Measurements from ENCODE around the gene FN1. TPM values are rescaled to one million over a fixed set of nuclear protein-coding genes. Genes with fewer than 3 reads are reported as not detected.

The FN1 gene
- polyA plus RNA-seq, 3 donors from 2014 or later = 0.69 TPM; not detected in 2

GRCh38 chr2:215347878-215348277 lies 88.0 kb downstream of the FN1 start:
- DNase-seq = no peak
- H3K4me1 Mint-ChIP-seq = no peaks in the 10 kb centered on the region
- no peaks in the 10 kb centered on the region for H3K9me3 Mint-ChIP-seq
- no peak overlapping the region for H3K4me3 Mint-ChIP-seq
- H3K36me3 Mint-ChIP-seq = peaks cover 37 to 65% (median 52%) of the 10 kb centered on the region in 3 donors
- no peaks in the 10 kb centered on the region for H3K27me3 Mint-ChIP-seq (ENCODE audit: low read depth in 3 of 3)
- no peak overlapping the region for H3K27ac Mint-ChIP-seq

GRCh38 chr2:215338883-215339679 lies 96.8 kb downstream of the FN1 start:
- Mint-ChIP-seq H3K4me1 (no peaks in the 10 kb centered on the region), H3K27ac (no peak overlapping the region), H3K4me3 (no peak overlapping the region), H3K36me3 (peaks cover 31 to 79% (median 46%) of the 10 kb centered on the region in 3 donors), H3K9me3 (no peaks in the 10 kb centered on the region), H3K27me3 (ENCODE audit: low read depth in 3 of 3) (no peaks in the 10 kb centered on the region)
- DNase-seq = no peak

DNA sequence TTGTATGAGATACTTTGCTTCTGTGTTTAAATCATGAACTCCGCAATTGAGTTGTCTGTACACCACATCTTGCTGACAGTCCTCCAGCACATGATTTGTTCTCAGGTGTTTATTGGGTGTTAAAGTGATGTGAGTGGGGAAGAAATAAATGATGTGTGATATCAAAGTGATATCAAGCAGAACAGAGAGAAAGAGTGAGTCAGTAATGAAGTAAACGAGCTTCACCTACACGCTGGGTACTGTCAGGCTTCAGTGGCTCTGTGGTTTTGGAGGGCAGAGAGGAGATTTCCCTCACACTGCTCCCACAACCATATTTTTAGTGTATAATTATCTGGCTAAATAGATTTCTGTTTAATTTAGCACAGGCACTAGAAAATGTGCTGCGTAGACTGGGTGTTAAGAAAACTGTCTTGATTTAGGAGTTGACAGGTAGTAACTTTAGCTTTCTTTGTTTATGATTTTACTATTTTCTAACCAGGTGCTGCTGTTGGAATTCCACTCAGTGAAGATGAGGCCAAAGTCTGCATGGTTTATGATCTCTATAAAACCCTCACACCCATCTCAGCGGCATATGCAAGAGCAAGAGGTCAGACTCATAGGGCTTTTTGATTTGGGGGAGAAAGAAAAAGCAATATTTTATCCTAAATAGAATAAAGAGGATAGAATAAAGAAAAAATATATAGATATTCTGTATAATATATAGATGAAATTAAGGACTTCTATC lies 102.8 kb downstream of the FN1 start:
- Mint-ChIP-seq H3K27me3 (ENCODE audit: low read depth in 3 of 3) (peaks cover 0 to 2% (median 0%) of the 10 kb centered on the region in 3 donors), H3K4me3 (no peak overlapping the region), H3K9me3 (no peaks in the 10 kb centered on the region), H3K27ac (peak overlapping the region in 2 of 6 donors; percentile 43 to 56), H3K4me1 (peaks cover 5 to 17% of the 10 kb centered on the region in 2 donors), H3K36me3 (peaks cover 15 to 71% (median 43%) of the 10 kb centered on the region in 3 donors)
- DNase-seq = no peak

GRCh38 chr2:215328066-215328465 lies 107.8 kb downstream of the FN1 start:
- H3K4me1 Mint-ChIP-seq = peaks cover 11 to 34% of the 10 kb centered on the region in 2 donors
- H3K27me3 Mint-ChIP-seq (ENCODE audit: low read depth in 3 of 3) = peaks cover 0 to 2% (median 0%) of the 10 kb centered on the region in 3 donors
- peak overlapping the region in 1 of 6 donors; percentile 68 for H3K27ac Mint-ChIP-seq
- H3K36me3 Mint-ChIP-seq = peaks cover 28 to 61% (median 35%) of the 10 kb centered on the region in 3 donors
- no peak overlapping the region for H3K4me3 Mint-ChIP-seq
- peaks cover 0 to 1% (median 0%) of the 10 kb centered on the region in 6 donors for H3K9me3 Mint-ChIP-seq
- DNase-seq = no peak

GRCh38 chr2:215324811-215325210 lies 111.1 kb downstream of the FN1 start:
- H3K4me3 Mint-ChIP-seq = no peak overlapping the region
- H3K4me1 Mint-ChIP-seq = peaks cover 26 to 43% of the 10 kb centered on the region in 2 donors
- H3K27me3 Mint-ChIP-seq (ENCODE audit: low read depth in 3 of 3) = peaks cover 0 to 2% (median 0%) of the 10 kb centered on the region in 3 donors
- no peak for DNase-seq
- H3K36me3 Mint-ChIP-seq = peaks cover 32 to 55% (median 35%) of the 10 kb centered on the region in 3 donors
- peaks cover 0 to 1% (median 0%) of the 10 kb centered on the region in 6 donors for H3K9me3 Mint-ChIP-seq
- peak overlapping the region in 1 of 6 donors; percentile 7 for H3K27ac Mint-ChIP-seq

DNA sequence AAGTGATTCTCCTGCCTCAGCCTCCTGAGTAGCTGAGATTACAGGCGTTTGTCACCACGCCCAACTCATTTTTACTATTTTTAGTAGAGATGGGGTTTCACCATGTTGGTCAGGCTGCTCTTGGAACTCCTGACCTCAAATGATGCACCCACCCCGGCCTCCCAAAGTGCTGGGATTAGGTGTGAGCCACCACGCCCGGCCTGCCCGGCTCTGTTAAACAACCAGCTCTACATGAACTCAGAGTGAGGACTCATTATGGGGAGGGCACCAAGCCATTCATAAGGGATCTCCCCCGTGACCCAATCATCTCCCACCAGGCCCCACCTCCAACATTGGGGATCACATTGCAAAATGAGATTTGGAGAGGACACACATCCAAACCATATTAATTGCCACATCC lies 115.2 kb downstream of the FN1 start:
- Mint-ChIP-seq H3K36me3 (peaks cover 15 to 49% (median 29%) of the 10 kb centered on the region in 3 donors), H3K27ac (peak overlapping the region in 4 of 6 donors; percentile 0 to 67 (median 28)), H3K4me3 (peak overlapping the region in 4 of 5 donors; percentile 12 to 27 (median 17)), H3K27me3 (ENCODE audit: low read depth in 3 of 3) (no peaks in the 10 kb centered on the region), H3K4me1 (peaks cover 23 to 52% of the 10 kb centered on the region in 2 donors), H3K9me3 (no peaks in the 10 kb centered on the region)
- DNase-seq = no peak

DNA sequence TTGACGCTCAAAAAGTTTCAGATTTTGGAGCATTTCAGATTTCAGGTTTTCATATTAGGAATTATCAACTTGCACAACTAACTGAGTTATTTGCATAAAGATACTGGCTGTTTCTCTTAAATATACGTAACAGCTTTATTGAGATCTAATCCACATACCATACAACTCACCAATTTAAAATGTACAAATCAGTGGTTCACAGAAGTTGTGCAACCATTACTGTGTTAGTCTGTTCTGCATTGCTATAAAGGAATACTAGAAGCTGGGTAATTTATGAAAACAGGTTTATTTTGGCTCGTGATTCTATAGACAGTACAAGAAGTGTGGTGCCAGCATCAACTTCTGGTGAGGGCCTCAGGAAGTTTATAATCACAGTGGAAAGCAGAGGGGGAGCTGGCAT lies 115.8 kb downstream of the FN1 start:
- H3K27me3 Mint-ChIP-seq (ENCODE audit: low read depth in 3 of 3) = no peaks in the 10 kb centered on the region
- H3K4me1 Mint-ChIP-seq = peaks cover 23 to 51% of the 10 kb centered on the region in 2 donors
- DNase-seq = no peak
- H3K4me3 Mint-ChIP-seq = peak overlapping the region in 2 of 5 donors; percentile 42 to 51
- H3K27ac Mint-ChIP-seq = peak overlapping the region in 5 of 6 donors; percentile 58 to 85 (median 60)
- H3K36me3 Mint-ChIP-seq = peaks cover 13 to 48% (median 29%) of the 10 kb centered on the region in 3 donors
- no peaks in the 10 kb centered on the region for H3K9me3 Mint-ChIP-seq

- H3K36me3 Mint-ChIP-seq = peaks cover 10 to 49% (median 29%) of the 10 kb centered on the region in 3 donors
- H3K4me1 Mint-ChIP-seq = peaks cover 22 to 45% of the 10 kb centered on the region in 2 donors
Measured at GRCh38 chr2:215319500-215319899, 116.4 kb downstream of the FN1 start.

DNA sequence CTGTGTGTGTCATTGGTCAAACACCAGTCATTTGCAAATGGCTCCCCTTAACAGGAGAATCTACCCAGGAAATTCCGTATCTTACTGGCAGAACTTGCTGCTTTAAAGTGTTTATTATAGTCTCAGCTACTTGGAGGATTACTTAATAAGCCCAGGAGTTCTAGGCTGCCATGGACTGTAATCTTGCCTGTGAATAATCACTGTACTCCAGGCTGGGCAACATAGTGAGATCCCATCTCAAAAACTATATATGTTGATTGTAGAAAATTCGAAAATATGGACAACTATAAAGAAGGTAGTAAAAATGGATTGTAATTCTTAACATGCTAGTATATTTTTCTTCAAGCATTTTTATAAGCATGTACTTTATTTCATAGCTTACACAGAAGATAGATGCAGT lies 119.5 kb downstream of the FN1 start:
- H3K4me1 Mint-ChIP-seq = peaks cover 38 to 54% of the 10 kb centered on the region in 2 donors
- DNase-seq = no peak
- peak overlapping the region in 1 of 6 donors; percentile 13 for H3K27ac Mint-ChIP-seq
- no peaks in the 10 kb centered on the region for H3K9me3 Mint-ChIP-seq
- peaks cover 3 to 6% (median 6%) of the 10 kb centered on the region in 3 donors for H3K27me3 Mint-ChIP-seq (ENCODE audit: low read depth in 3 of 3)
- no peak overlapping the region for H3K4me3 Mint-ChIP-seq
- peaks cover 10 to 38% (median 19%) of the 10 kb centered on the region in 3 donors for H3K36me3 Mint-ChIP-seq

More at GRCh38 chr2:215319500-215319899, 116.4 kb downstream of the FN1 start:
- H3K9me3 Mint-ChIP-seq = no peaks in the 10 kb centered on the region
- peak overlapping the region in 1 of 6 donors; percentile 14 for H3K27ac Mint-ChIP-seq
- H3K4me3 Mint-ChIP-seq = no peak overlapping the region
- DNase-seq = no peak
- H3K27me3 Mint-ChIP-seq (ENCODE audit: low read depth in 3 of 3) = no peaks in the 10 kb centered on the region

DNA sequence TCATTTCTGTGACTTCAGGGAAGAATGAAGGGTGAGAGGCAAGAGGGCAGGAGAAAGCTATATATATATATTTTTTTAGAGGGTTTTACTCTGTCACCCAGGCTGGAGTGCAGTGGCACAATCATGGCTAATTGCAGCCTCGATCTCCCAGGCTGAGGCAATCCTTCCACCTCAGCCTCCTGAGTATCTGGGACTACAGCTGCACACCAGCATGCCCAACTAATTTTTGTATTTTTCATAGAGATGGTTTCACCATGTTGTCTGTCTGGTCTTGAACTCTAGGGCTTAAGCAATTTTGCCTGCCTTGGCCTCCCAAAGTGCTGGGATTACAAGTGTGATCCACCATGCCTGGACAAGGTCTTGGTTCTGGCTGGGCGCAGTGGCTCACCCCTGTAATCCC lies 120.6 kb downstream of the FN1 start:
- no peak overlapping the region for H3K4me3 Mint-ChIP-seq
- DNase-seq = no peak
- peaks cover 29 to 44% of the 10 kb centered on the region in 2 donors for H3K4me1 Mint-ChIP-seq

GRCh38 chr2:215314896-215315295 lies 121.0 kb downstream of the FN1 start:
- Mint-ChIP-seq H3K9me3 (peaks cover 0 to 2% (median 0%) of the 10 kb centered on the region in 6 donors), H3K4me1 (peaks cover 27 to 40% of the 10 kb centered on the region in 2 donors), H3K27ac (peak overlapping the region in 1 of 6 donors; percentile 34), H3K27me3 (ENCODE audit: low read depth in 3 of 3) (peaks cover 3 to 8% (median 7%) of the 10 kb centered on the region in 3 donors), H3K4me3 (no peak overlapping the region), H3K36me3 (peaks cover 0 to 26% (median 9%) of the 10 kb centered on the region in 3 donors)
- no peak for DNase-seq

More for the DNA sequence above, 120.6 kb downstream of the FN1 start:
- Mint-ChIP-seq H3K9me3 (no peaks in the 10 kb centered on the region), H3K27me3 (ENCODE audit: low read depth in 3 of 3) (peaks cover 3 to 8% (median 7%) of the 10 kb centered on the region in 3 donors), H3K27ac (no peak overlapping the region), H3K36me3 (peaks cover 3 to 30% (median 11%) of the 10 kb centered on the region in 3 donors)

DNA sequence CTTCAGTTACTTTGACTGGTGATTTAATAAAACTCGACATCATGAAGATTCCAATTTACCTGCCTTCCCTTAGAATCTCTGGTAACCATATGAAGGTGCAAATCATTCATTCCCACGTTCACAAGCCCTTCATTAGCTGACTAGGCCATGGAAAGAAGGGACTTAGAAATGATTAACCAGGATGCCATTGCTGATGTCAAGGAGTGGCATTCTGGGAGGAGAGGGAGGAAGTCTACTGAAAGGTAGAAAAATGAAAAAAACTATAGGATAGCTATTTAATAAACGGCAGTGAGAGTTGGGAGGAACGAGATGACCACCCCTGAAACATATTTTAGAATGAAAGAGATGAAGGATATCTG lies 122.6 kb downstream of the FN1 start:
- Mint-ChIP-seq H3K4me1 (peaks cover 27 to 34% of the 10 kb centered on the region in 2 donors), H3K27me3 (ENCODE audit: low read depth in 3 of 3) (peaks cover 3 to 8% (median 7%) of the 10 kb centered on the region in 3 donors), H3K27ac (peak overlapping the region in 4 of 6 donors; percentile 80 to 96 (median 89)), H3K4me3 (peak overlapping the region; percentile 39 to 95 (median 87)), H3K36me3 (peaks cover 0 to 15% (median 3%) of the 10 kb centered on the region in 3 donors), H3K9me3 (peaks cover 0 to 2% (median 0%) of the 10 kb centered on the region in 6 donors)
- no peak for DNase-seq

DNA sequence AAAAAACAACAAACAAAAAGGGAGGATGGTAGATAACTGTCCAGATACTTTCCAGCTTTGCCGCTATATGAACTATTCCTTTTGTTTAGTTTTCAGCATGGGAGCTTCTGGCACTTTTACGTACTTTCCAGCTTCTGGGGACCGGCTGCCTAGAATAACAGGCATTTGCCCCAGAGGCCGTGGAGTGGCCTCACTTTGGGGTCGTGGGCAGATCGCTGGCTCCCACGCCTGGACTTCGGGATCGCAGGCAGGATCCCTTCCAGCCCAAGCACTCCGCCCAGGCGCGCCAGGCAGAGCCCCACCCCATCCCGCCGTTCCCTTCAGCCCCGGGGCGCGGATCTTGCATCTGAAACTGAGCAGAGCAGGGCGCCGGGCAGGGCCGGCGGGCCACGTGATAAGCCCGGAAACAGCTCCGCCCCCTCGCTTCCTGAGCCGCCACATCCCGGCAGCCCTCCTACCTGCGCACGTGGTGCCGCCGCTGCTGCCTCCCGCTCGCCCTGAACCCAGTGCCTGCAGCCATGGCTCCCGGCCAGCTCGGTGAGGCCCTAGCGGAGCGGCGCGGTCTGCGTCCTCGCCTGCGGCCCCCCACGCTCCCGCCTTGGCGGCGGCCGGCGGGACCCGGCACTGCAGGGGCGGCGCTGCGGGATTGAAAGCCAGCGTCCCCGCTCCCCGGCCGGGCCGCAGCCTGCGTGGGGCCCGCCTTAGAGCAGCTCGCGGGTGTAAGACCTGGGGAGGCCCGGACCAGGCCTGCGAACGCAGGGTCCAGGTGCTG lies 124.1 kb downstream of the FN1 start, which contains the start of gene ATIC:
TSS of gene ATIC (plus strand) at position 435 of the 772 bp plus-strand sequence. CDS start at position 519, 84 bp downstream.
- Mint-ChIP-seq H3K27ac (peak within 1 kb of the TSS; percentile 75 to 96 (median 88)), H3K4me1 (peaks cover 27 to 30% of the 10 kb centered on the region in 2 donors), H3K4me3 (peak within 1 kb of the TSS; percentile 88 to 95 (median 89)), H3K27me3 (ENCODE audit: low read depth in 3 of 3) (peaks cover 3 to 8% (median 7%) of the 10 kb centered on the region in 3 donors), H3K36me3 (peaks cover 0 to 12% (median 3%) of the 10 kb centered on the region in 3 donors), H3K9me3 (peaks cover 0 to 2% (median 0%) of the 10 kb centered on the region in 6 donors)
- DNase-seq = peak; percentile 87 to 88 (median 88)
